ENCODE results near the gene RIMBP2.
"Not testable (repeated sequence)": the region's sequence is repeated elsewhere in the genome, so short reads cannot be mapped to it uniquely, and the experiment has no call there.

The RIMBP2 gene

DNA sequence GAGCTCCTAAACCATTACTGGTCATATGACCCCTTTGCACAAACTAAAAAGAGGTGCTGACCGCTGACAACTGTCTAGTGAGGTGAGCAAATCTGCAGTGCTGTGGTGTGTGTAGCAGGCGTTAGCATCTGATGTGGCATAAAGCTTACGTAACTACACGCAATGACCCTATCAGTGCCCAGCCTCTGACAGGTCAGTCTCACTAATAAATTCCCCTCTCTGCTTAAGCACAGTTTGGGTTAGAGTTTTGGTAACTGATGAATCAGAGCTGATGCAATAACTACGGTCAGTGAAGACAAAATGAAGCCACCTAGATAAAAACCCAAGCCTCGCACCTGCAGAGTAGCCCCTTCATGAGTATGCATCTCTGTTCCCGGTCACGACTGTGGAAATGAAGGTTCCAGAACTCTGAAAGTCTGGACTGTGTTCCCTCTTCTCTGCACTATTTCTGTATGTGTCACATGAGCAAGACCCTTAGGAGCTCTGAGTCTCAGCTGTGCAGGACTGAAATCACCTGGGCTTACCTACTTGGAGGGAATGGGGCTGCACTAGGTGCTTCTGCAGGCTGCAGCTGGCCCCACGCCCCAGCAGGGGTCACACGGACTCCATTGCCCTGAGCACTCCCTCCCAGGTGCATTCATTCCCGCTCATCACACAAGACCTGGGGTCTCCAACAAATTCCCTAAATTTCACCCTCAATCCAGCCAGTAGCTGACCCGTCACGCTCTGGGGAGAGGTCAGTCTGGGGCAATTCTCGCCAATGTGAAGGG is 54.4 kb downstream of the RIMBP2 start:
- DNase-seq (ENCODE audit: low spot score) (no peak), FAIRE-seq (no peak)

DNA sequence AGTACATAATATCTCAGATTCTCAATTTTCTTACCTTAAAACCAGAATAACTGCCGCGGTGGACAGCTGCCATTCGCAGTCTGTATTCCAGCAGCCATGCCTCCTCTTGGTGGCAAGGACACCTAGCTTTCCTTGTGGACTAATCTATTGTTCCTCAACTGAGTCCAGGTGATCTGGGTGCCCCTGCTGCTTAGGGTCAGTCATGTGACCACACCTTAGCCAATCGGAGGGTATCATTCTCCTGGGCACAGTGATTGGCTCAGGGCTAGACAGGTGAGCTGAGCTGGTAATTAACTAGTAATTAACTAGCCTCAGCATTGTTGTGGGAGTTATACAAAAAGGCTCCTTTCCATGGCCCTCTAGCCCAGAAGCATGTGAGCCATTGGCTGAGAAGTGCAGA is 55.0 kb downstream of the RIMBP2 start:
- DNase-seq (ENCODE audit: low spot score), result no peak
- FAIRE-seq, result no peak

DNA sequence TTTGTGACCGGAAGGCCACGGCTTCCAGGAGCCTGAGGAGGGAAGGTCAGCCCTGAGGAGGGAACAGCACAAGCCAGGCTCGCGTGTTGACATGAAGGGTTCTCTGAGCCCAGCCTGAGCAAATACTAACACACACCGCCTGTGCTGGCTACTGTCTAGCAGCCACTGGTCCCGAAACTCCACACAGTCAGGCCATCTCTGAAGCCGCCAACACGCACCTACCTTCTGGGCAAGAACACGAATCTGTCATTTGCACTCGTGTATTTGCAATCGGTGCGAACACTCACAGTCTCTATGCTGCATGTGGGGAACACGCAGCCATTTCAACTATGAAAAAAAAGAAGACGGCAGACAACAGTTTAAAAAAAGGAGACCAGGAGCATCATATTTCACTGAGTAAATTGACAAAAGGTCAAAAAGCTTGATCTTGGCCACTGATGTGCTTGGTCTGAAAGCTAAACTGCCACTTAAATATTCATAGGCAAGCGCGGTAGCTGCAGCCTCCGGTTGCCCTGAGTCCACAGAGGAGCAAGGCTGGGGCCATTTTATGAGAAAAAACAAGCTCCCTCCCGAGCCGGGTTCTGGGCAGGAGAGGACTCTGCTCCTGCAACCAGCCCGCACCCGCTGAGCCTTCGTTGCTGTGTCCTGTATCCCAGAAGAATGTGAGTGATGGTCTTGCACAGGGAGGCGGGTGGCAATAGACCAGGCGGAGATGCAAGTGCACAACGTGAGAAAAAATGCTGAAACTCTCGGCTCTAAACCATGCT is 57.8 kb downstream of the RIMBP2 start:
- no peak for FAIRE-seq

DNA sequence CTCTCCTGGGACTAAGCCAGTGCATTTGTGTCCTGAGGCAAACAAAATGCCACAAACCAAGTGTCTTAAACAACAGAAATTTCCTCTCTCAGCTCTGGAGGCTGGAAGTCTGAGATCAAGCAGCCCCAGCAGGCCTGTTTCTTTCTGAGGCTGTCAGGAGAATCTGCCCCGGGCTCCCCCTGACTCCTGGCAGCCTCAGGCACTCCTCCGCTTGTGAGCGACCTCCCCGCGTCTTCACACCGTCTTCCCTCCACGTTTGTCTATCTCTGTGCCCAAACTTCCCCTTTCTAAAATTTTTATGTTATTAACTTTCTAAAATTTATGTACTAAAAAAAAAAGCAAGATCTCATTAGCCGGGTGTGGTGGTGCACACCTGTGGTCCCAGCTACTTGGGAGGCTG is 59.7 kb downstream of the RIMBP2 start:
- no peak for FAIRE-seq
- no peak for DNase-seq (ENCODE audit: low spot score)

More for the DNA sequence above, 57.8 kb downstream of the RIMBP2 start:
- no peak for DNase-seq (ENCODE audit: low spot score)

DNA sequence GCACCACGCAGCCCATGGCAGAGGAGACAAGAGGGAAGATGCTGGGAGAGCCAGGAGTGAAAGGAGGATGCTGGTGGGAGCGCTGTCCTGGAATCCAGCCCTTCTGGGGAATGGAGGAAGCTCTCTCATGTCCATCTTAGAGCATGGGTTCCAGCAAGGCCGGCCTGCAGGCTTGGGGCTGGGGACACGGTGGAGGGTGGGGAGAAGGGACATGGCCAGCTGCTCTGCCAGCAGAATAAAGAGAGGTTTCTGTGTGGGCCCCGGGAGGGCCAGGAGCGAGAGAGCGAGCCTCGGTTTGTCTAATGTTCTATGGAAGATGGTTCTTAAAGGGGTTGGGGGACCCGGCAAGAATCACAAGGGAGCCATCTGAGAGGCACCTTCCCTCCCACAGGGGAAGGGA is 60.2 kb downstream of the RIMBP2 start:
- DNase-seq (ENCODE audit: low spot score) (no peak), FAIRE-seq (no peak)

DNA sequence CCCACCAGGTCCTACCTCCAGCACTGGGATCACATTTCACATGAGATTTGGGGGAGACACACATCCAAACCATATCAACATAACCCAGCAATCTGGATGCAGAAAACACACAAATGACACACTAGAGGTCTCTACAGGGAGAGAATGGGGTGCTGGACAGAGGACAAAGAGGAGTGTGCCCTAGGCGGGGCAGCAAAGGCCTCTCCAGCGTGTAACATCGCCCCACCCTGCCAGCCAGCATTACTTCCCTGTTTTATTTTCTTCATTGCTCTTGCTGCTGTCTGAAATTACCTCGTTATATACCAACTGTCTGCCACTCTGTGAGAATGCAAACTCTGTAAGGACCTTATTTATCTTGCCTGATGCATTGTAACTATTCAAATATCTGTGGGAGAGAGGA is 61.1 kb downstream of the RIMBP2 start:
- DNase-seq (ENCODE audit: low spot score), result no peak
- no peak for FAIRE-seq

DNA sequence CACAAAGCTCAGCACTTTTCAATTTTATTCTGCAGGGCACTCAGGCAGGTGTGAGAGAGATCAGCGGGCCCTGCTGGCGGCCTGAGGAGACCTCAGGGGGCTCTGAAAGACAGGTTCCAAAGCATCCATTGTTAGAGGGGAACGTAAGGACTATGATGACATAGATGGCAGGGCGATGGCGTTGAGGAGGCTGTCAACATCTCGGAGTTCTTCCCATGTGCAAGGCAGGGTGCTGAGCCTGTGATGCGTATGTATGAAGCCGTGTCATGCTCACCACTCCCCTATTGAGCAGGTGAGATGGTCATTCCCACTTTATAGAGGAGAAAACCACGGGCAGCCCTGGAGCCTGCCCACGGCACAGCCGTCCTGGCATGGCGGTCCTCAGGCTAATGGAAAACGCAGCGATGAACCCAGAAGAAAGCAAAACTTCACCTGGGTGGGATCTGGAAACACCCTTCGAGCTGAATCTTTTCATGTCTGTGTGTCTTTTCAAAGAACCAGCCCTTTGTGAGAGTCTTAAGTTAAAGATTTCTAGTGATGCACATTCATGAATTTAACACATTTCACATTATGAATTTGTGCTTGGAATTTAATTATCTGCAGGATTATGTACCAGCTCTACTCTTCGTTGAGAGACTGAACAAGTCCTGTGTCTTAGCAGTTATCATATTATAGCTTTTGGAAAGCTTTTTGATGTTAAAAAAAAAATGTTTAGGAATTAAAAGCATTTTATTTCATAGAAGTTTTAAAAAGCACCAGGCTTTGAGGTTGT is 64.7 kb downstream of the RIMBP2 start:
- DNase-seq (ENCODE audit: low spot score) (no peak), FAIRE-seq (no peak)

DNA sequence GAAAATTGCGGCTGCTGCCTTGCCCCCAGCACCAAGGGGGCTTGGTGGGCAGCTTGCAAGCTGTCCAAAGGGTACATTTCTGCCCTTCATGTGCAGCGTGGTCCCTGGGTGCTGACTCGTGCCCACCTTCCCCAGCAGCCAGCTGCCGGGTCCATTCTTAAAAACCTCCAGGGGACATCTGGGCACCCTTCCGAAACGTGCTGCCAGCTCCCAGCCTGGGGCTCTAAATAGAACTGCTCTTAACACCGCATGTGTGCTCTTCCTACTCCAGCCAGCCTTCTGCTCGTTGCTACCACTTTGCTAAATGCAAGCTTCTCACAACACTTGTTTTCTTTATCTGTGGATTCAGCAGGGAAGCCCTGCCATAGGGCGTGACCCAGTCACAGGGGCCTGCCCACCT is 66.0 kb downstream of the RIMBP2 start:
- FAIRE-seq (no peak), DNase-seq (ENCODE audit: low spot score) (no peak)

DNA sequence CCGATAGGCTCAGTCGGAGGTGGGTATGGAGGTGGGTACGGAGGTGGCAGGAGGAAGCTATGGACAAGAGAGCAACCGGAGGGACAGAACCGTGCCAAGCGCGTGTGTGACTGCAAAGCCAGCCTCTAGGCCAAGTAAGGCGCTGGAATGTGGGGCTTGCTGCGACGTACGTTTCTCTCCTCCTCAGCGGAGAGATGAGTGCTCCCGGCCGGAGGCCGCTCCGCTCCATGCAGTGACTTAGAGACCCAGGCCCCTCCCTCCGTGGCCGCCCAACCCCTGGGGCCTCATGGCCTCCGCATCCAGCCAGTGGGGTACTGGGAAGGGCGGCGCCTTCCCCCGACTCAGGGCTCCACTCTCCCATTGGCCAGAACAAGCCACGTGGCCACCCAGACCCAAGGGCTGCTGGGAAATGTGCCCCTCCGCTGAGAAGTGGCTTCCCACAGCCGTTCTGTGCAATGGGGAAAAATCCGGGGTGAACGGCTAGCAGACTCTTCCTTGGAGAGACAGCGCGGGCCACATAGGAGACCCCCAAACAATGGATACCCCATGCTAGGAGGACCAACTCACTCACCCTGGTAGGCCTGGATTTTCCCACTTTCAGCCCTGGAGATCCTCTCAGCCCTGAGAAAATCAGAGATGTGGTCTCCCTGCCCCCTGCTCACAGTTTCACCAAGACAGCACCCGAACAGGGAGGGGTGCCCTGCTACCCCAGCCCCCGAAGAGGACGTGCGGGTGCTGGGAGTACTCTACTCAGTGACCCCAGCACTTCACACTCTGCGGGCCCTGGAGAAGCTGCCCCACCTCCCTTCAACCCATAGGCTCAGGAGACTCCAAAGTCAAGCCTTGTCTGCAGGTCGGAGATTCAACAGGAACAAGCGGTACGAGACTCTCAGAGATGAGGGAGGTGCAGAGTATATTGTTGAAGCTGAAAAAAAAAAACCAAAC is 66.7 kb downstream of the RIMBP2 start:
- FAIRE-seq (no peak), DNase-seq (ENCODE audit: low spot score) (no peak)

DNA sequence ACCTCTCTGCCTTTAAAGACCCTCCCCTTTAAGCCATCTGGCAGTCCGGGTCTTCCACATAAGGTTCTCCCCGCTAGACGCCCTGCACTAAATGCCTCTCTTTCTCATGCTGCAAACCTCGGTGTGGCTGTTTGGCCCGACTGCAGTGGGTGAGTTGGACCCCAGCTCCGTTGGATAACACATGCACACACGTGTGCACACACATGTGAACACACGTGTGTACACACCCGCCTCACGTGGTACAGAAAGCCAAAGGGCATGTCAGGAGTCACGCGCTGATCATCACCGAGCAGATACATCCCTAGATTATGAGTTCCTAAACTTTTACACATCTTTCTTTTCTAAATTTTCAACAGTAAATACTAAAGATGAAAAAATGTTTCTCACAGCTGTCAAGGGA is 68.3 kb downstream of the RIMBP2 start:
- no peak for FAIRE-seq

DNA sequence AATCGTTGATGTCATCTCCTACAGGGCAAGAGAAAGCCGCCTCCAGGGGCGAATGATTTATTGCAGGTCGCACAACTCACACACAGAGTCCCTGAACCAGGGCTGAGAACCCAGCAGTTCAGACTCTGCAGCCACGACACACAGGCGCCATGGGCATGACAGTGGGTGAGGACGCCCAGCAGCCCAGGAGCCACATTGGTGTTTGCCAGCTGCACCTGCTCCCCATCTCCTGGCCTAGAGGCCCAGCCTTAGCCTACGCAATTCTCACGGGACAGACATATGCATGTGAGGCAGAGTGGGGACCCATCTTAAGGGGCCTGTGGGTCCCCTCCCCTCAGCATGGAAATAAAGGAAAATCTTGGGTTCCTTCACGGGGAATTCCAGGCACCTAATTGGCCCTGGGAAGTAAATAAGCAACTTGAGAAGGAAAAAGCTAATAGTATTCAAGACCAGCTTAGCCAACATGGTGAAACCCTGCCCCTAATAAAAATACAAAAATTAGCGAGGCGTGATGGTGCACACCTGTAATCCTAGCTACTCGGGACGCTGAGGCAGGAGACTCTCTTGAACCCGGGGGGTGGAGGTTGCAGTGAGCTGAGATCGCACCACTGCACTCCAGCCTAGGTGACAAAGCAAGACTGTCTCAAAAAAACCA is 69.3 kb downstream of the RIMBP2 start:
- FAIRE-seq (no peak), DNase-seq (ENCODE audit: low spot score) (no peak)

More for the DNA sequence above, 68.3 kb downstream of the RIMBP2 start:
- DNase-seq (ENCODE audit: low spot score), result no peak

DNA sequence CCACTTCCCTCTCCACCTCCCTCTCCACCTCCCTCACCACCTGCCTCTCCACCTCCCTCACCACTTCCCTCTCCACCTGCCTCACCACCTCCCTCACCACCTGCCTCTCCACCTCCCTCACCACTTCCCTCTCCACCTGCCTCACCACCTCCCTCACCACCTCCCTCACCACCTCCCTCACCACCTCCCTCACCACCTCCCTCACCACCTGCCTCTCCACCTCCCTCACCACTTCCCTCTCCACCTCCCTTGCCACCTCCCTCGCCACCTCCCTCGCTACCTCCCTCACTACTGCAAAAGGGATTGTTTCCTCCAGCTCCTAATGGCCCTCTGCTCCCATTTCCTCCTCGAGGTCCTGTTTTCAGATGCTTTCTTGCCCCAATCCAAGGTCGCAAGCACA is 69.9 kb downstream of the RIMBP2 start:
- FAIRE-seq, result peak; percentile 9
- DNase-seq (ENCODE audit: low spot score), result not testable (repeated sequence)

DNA sequence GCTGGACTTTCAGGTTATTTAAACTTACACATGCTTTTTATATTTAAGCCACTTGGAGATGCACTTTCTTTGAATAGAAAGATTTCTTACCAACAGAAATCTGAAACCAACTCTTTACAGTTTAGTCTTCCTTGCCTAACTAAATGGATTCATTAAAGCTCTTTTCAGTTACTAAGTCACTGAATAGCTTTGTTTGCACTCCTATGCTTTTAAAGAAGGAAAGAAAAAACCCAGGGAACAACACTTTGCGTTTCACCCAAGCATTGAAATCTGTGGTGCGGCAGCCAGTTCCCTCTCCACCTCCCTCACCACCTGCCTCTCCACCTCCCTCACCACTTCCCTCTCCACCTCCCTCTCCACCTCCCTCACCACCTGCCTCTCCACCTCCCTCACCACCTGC is 70.3 kb downstream of the RIMBP2 start:
- no peak for FAIRE-seq
- DNase-seq (ENCODE audit: low spot score), result no peak

DNA sequence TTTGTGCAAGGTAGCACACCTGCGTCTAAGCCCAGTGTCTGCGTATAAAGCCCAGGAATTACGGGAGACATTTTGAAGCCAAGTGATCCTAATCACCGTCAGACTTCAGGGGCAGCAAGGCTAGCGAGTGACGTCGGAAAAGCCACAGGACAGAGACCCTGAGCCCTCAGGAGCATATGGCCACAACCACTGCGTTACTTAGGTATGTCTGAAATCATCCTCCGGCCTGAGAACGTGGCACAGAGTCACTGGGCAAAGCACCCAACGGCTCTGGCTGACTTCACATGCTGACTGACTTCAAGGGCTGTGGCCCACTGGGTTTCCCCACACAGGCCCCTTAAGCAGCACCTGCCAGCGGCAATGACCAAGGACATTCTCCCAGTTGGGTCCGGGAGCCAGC is 71.5 kb downstream of the RIMBP2 start:
- DNase-seq (ENCODE audit: low spot score) (no peak), FAIRE-seq (no peak)

DNA sequence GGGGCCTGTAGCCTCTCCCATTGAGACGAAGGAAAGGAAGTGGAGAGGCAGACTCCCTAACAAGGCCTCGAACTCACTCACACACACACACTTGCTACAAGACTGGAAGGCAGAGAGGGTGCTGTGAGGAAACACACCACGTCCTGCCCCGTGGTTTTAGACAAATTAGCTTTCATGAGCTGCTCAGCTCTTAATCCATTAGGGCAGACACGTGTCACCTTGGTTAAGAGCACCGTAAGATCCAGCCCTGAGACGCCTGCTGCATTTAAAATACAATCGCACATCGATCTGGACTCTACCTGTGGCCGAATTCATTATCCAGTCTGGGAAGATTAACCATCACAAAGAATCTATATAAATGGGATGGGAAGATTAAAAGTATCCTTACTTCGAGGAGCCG is 72.0 kb downstream of the RIMBP2 start:
- DNase-seq (ENCODE audit: low spot score), result no peak

DNA sequence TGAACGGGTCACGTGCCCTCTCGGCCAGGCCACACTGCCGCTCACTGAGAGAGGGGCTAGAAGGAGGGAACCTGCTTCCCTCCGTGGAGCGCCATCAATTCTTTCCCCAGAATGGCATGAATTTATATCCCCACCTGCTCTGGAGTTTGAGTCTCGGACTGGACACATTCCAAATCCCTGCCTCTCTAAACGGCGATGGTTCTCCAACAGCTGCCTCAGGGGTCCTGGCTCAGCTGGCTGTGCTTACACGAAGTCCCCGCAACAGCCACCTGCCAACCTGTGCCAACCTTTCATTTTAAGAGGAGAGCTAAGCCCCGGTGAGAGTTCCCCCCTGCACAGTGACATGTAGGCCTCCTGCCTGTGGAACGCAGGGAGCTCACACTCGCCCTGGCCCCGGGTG is 73.2 kb downstream of the RIMBP2 start:
- DNase-seq (ENCODE audit: low spot score), result no peak
- FAIRE-seq, result no peak

More for the DNA sequence above, 72.0 kb downstream of the RIMBP2 start:
- FAIRE-seq, result no peak

DNA sequence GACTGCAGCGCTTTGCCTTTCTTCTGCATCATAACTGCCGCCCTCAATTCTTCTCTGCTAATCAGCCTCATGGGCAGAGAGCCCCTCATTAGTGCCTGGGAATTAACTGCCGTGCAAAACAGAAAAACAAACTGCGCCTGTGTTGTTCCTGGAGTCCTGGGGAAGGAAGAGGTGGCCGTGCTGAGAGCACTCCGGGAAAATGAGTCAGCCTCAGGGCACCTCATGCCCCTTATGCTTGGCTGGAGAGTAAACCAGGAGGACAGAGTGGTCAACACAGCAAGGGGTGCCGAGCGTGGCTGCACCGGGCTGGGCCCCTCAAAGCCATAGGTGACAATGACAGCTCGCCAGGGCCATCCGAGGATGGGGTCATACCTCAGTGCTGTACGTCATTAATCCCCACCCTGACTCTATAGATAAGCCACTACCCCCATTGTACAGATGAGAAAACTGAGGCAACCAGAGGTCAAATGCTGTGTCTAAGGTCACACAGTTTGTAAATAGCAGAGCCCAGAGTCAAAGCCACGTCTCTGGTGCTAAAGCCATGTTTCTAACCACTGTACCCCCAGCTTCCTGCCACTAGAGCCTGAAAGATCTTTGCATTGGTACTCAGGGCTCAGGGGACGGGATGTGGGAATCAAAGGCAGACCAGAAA is 74.4 kb downstream of the RIMBP2 start:
- DNase-seq (ENCODE audit: low spot score), result no peak
- FAIRE-seq, result no peak

DNA sequence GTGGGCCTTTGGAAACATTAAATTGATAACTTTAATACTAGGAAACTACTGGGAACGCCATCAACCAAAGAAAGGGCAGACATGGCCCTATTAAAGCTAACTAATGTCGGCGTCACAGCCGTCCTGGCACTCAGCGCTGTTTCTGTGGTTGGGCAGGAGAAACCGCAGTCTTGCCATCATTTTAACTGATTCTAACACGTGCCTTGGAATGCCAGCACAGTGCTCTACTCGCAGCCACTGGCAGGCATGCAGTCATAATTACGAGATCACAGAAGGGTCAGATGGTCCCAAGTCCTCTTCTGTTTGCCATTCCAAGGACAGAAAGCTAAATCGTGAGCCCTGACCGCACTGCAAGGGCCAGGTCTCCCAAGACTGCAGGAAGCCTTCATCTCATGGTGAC is 75.2 kb downstream of the RIMBP2 start:
- DNase-seq (ENCODE audit: low spot score) (peak; percentile 19), FAIRE-seq (no peak)

DNA sequence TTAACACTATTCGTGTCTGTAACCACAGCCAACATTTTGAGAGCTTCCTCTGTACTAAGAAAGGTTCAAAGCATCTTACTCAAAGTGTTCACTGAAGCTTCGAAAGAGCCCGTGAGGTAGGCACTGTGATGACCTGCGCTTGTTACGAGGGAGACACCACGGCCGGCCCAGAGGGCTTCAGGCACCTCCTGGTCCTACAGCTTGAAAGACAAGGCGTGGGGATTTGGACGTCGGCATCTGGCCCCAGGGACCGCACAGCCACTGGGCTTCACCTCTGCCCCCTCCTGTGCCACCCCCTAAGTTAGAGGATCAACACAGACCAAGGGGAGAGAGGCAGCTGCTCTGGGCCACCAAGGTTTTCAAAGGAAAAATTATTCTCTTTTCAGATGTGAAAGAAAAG is 75.6 kb downstream of the RIMBP2 start:
- DNase-seq (ENCODE audit: low spot score), result no peak
- FAIRE-seq, result no peak

All from urothelium cell line (cell line).